Ovary (tissue), 3 donors: ENCODE results near the gene IGFBP4.

Source experiments
- CTCF ChIP-seq, 3 donors: fragments of 450-650 bp in 2 of 3; fragments of 200-600 bp in 1 of 3; IDR thresholded peaks; one replicate each; pipeline versions ENCODE4 v1.5.1 to v1.8.0; 2016 to 2022; ENCODE audit warnings: antibody characterized with exemption in 3 of 3, mild to moderate bottlenecking in 1 of 3
- EP300 ChIP-seq: sonication (generic); formaldehyde crosslinking; IDR thresholded peaks from one replicate; pipeline ENCODE4 v1.6.1; 2017; ENCODE audit warnings: antibody characterized with exemption
- POLR2A ChIP-seq: fragments of 450-650 bp; IDR thresholded peaks from one replicate; pipeline ENCODE4 v1.6.1; 2017; ENCODE audit warnings: antibody characterized with exemption, mild to moderate bottlenecking, moderate library complexity
- donor health status: DM: no; HTN: no; CAD: no.

GRCh38 chr17:40496634-40497420, 53.6 kb downstream of the IGFBP4 start:
- TF ChIP-seq POLR2A (no peak), EP300 (no peak), CTCF (IDR thresholded peaks at IDR 0.05) (no peak)
